MM.1S (cell line): ENCODE data around the gene ARHGAP30.

Experiments
- CTCF ChIP-seq: fragments of 300-600 bp; sonication (generic); IDR thresholded peaks from 2 replicates; pipeline ENCODE4 v1.5.1; 2016; ENCODE audit warnings: antibody characterized with exemption, low read length, mixed read lengths
- EZH2phosphoT487 ChIP-seq: fragments of 300-600 bp; sonication (generic); IDR thresholded peaks from 2 replicates; pipeline ENCODE4 v1.6.1; 2018; ENCODE audit warnings: antibody characterized with exemption, low read length

DNA sequence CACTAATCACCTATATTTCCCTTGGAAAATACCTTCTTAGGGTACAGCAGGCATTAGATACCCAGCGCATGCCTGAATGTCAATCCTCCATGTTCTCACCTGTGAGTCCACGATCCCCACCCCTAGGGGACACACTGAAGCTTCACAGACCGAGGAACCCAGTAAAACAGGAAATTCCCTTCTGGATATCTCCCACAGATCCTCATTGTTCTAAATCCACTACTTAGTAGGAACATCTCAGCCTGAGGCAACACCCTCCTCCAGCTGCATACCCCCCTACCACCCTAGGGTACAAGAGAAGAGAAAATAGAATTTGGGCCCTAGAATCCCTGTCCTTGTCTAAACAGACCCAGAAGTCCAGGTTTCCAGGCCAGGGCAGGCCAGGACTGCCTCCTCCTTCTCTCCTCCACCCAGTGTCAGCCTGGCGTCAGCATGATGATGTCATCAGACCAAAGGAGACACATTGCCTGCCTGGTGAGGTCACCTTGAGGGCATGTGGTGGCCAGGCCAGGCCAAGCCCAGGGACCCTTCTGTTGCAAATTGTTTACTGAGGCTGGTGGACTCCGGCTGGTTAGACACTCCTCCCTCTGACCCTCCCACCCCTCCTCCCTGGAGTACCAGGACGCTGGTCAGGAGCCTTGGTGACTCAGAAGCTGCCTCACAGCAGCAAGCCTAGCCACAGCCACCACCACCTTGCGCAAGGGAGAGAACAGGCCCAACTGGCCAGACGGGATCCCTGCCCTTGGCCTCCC, 13.5 kb upstream of the ARHGAP30 start:
- TF ChIP-seq CTCF, result no peak
- TF ChIP-seq EZH2phosphoT487, result no peak
